Osteoblast (primary cell): Measurements from ENCODE around the gene LMNTD2. TPM values are rescaled to one million over a fixed set of nuclear protein-coding genes. Genes with fewer than 3 reads are reported as not detected.

Experiments
- DNase-seq: peaks from one replicate; pipeline ENCODE4 v3.0.0; 2011; ENCODE audit warnings: low spot score, mixed read lengths; ENCODE audit not compliant: insufficient read length; ENCODE audit errors: missing footprints
- H2AFZ ChIP-seq: 2 replicates; pipeline ENCODE4 v1.6.0; 2011; ENCODE audit warnings: mild to moderate bottlenecking, low read length
- H3K27ac ChIP-seq: 2 replicates; pipeline ENCODE4 v1.5.1; 2011; ENCODE audit warnings: mild to moderate bottlenecking, low read depth, low read length, moderate library complexity
- H3K27me3 ChIP-seq: 2 replicates; pipeline ENCODE4 v1.6.0; 2012; ENCODE audit warnings: mild to moderate bottlenecking, control low read depth, inconsistent platforms, low read length, moderate library complexity; ENCODE audit not compliant: insufficient read depth
- H3K36me3 ChIP-seq: 2 replicates; pipeline ENCODE4 v1.5.1; 2011; ENCODE audit warnings: mild to moderate bottlenecking, low read length, control low read depth, moderate library complexity; ENCODE audit not compliant: insufficient read depth
- H3K4me1 ChIP-seq: 2 replicates; pipeline ENCODE4 v1.5.1; 2011; ENCODE audit warnings: mild to moderate bottlenecking, low read length, control low read depth, moderate library complexity; ENCODE audit not compliant: insufficient read depth
- H3K4me2 ChIP-seq: 2 replicates; pipeline ENCODE4 v1.6.0; 2011; ENCODE audit warnings: mild to moderate bottlenecking, low read length; ENCODE audit not compliant: insufficient read depth
- H3K4me3 ChIP-seq: fragments of 200-600 bp; sonication (generic); 3 replicates; pipeline ENCODE4 v1.5.1; 2012; ENCODE audit warnings: mild to moderate bottlenecking, low read length, inconsistent platforms; ENCODE audit not compliant: insufficient read depth
- H3K79me2 ChIP-seq: 2 replicates; pipeline ENCODE4 v1.6.0; 2012; ENCODE audit warnings: mild to moderate bottlenecking, low read length, control low read depth, inconsistent platforms; ENCODE audit not compliant: insufficient read depth
- H3K9me3 ChIP-seq: 2 replicates; pipeline ENCODE4 v1.5.1; 2011; ENCODE audit warnings: low read depth, low read length, control low read depth
- H4K20me1 ChIP-seq: 2 replicates; pipeline ENCODE4 v1.6.0; 2012; ENCODE audit warnings: mild to moderate bottlenecking, low read length, control low read depth; ENCODE audit not compliant: insufficient read depth
- total RNA-seq: library from RNA; depleted of rRNA; stranded (reverse); fragments of >200 nt; gene quantifications from 2 replicates; pipeline ENCODE4 v1.2.3, GENCODE V29; 2012
- TF ChIP-seq, protein P1 (sequence below): IDR thresholded peaks from 2 replicates; pipeline ENCODE4 v1.5.1; 2011; ENCODE audit warnings: mild to moderate bottlenecking, low read depth, low read length, moderate library complexity; ENCODE audit errors: extremely low read depth

The LMNTD2 gene
- total RNA-seq, 1 donor: 0.36 TPM

DNA sequence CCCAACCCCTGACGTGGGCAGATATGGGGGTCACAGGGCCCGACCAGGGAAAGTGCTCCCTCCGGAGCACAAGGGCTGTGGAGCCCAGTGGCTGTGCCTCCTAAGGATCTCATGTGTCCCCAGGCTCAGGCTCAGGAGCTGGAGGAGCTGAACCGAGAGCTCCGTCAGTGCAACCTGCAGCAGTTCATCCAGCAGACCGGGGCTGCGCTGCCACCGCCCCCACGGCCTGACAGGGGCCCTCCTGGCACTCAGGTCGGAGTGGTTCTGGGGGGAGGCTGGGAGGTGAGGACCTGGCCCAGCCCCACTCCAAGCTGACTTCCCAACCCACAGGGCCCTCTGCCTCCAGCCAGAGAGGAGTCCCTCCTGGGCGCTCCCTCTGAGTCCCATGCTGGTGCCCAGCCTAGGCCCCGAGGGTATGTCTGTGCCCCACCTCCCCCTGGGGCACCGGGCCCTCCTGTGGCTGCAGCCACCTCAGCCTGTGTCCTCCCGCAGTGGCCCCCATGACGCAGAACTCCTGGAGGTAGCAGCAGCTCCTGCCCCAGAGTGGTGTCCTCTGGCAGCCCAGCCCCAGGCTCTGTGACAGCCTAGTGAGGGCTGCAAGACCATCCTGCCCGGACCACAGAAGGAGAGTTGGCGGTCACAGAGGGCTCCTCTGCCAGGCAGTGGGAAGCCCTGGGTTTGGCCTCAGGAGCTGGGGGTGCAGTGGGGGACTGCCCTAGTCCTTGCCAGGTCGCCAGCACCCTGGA lies 2.7 kb upstream of the LMNTD2 start:
- Histone ChIP-seq H4K20me1 (peaks cover 7% of the 10 kb centered on the region), H3K79me2 (no peaks in the 10 kb centered on the region), H3K4me3 (no peak overlapping the region), H3K9me3 (no peaks in the 10 kb centered on the region), H3K27me3 (peaks cover 11% of the 10 kb centered on the region), H2AFZ (no peak overlapping the region), H3K36me3 (no peaks in the 10 kb centered on the region), H3K4me2 (no peak overlapping the region), H3K4me1 (peaks cover 8% of the 10 kb centered on the region), H3K27ac (no peak overlapping the region)
- TF ChIP-seq, protein P1, sequence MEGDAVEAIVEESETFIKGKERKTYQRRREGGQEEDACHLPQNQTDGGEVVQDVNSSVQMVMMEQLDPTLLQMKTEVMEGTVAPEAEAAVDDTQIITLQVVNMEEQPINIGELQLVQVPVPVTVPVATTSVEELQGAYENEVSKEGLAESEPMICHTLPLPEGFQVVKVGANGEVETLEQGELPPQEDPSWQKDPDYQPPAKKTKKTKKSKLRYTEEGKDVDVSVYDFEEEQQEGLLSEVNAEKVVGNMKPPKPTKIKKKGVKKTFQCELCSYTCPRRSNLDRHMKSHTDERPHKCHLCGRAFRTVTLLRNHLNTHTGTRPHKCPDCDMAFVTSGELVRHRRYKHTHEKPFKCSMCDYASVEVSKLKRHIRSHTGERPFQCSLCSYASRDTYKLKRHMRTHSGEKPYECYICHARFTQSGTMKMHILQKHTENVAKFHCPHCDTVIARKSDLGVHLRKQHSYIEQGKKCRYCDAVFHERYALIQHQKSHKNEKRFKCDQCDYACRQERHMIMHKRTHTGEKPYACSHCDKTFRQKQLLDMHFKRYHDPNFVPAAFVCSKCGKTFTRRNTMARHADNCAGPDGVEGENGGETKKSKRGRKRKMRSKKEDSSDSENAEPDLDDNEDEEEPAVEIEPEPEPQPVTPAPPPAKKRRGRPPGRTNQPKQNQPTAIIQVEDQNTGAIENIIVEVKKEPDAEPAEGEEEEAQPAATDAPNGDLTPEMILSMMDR: no peak
- DNase-seq: peak; percentile 83

DNA sequence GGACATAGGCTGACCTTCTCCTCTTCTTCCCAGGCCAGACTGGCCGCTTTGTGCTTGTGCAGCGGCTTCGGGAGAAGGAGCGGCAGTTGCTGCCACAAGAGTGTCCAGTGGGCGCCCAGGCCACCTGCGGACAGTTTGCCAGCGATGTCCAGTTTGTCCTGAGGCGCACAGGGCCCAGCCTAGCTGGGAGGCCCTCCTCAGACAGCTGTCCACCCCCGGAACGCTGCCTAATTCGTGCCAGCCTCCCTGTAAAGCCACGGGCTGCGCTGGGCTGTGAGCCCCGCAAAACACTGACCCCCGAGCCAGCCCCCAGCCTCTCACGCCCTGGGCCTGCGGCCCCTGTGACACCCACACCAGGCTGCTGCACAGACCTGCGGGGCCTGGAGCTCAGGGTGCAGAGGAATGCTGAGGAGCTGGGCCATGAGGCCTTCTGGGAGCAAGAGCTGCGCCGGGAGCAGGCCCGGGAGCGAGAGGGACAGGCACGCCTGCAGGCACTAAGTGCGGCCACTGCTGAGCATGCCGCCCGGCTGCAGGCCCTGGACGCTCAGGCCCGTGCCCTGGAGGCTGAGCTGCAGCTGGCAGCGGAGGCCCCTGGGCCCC lies 1.6 kb upstream of the LMNTD2 start:
- no peaks in the 10 kb centered on the region for H3K79me2 ChIP-seq
- H2AFZ ChIP-seq: no peak overlapping the region
- no peak overlapping the region for H3K4me2 ChIP-seq
- no peak overlapping the region for H3K4me3 ChIP-seq
- peaks cover 5% of the 10 kb centered on the region for H4K20me1 ChIP-seq
- H3K27me3 ChIP-seq: peaks cover 15% of the 10 kb centered on the region
- DNase-seq: no peak
- H3K27ac ChIP-seq: no peak overlapping the region
- H3K9me3 ChIP-seq: no peaks in the 10 kb centered on the region
- H3K36me3 ChIP-seq: no peaks in the 10 kb centered on the region
- H3K4me1 ChIP-seq: peaks cover 8% of the 10 kb centered on the region
- TF ChIP-seq, protein P1: no peak

DNA sequence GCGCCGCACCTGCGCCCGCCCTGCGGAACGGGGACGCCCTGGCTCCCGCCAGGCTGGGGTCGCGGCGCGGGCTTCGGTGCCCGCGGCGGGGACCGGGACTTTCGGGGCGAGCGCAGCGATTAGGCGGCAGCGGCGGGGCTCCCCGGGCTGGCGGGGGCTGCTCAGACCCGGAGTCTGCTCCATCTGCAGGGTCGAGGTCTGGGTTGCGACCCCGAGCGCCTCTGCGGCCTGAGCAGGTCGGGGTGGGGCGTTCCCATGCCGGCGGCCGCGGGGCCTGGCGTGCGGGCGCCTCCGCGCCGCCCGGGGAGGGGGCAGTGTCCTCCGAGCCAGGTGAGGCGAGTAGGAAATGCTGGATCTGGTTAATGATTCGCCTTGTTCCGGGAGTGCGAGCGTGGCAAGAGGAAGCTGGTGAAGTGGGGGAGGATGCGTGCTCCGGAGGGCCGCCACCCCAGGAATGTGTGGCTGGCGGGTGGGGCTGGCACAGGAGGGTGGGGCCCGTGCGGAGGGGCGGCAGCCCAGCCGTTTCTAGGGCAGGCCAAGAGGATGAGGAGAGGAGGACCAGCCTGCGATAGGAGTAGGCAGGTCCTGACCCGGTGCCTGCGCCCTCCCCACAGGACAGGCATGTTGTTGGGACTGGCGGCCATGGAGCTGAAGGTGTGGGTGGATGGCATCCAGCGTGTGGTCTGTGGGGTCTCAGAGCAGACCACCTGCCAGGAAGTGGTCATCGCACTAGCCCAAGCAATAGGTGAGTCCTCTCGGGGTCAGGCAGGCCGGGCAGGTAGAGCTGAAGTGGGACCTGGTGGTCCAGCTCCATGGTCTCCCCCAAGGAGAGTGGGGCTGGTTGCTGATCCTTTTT lies 838 bp upstream of the LMNTD2 start:
- peak; percentile 92 for DNase-seq
- H3K27ac ChIP-seq: no peak overlapping the region
- peak overlapping the region; percentile 75 for H3K4me3 ChIP-seq
- TF ChIP-seq, protein P1: no peak
- no peaks in the 10 kb centered on the region for H3K36me3 ChIP-seq
- H2AFZ ChIP-seq: peak overlapping the region; percentile 41
- H3K4me1 ChIP-seq: peaks cover 8% of the 10 kb centered on the region
- H4K20me1 ChIP-seq: peaks cover 5% of the 10 kb centered on the region
- H3K79me2 ChIP-seq: no peaks in the 10 kb centered on the region
- peaks cover 22% of the 10 kb centered on the region for H3K27me3 ChIP-seq
- no peaks in the 10 kb centered on the region for H3K9me3 ChIP-seq
- H3K4me2 ChIP-seq: peak overlapping the region; percentile 81
